H1 (cell line): ENCODE data around the gene BSND. TPM values are rescaled to one million over a fixed set of nuclear protein-coding genes. Genes with fewer than 3 reads are reported as not detected.

ENCODE experiments used
- CTCF ChIA-PET: fragments of 300-600 bp; sonication (Branson Sonifier 250); formaldehyde crosslinking; loops from one replicate; lab custom pipeline; 2021; ENCODE audit not compliant: partially characterized antibody; lab: Charles Lee
- POLR2A ChIA-PET: fragments of 300-600 bp; sonication (Branson Sonifier 250); formaldehyde crosslinking; loops from one replicate; lab custom pipeline; 2021; ENCODE audit warnings: inconsistent platforms; ENCODE audit not compliant: partially characterized antibody; lab: Charles Lee
- DNase-seq, 2 experiments: peaks; one replicate each; pipeline versions ENCODE4 v3.0.0 to v3.0.0-alpha.2; 2010 to 2022; ENCODE audit warnings: low spot score in 2 of 2, low read depth in 1 of 2, mixed read lengths in 1 of 2
- FAIRE-seq: peaks from 2 replicates; lab custom pipeline; 2011; peaks lifted over from hg19 to GRCh38; lab: Jason Lieb, UNC
- H2AFZ ChIP-seq: 2 replicates; pipeline ENCODE4 v1.8.1; 2012; ENCODE audit warnings: low read length, inconsistent platforms
- H2AK5ac ChIP-seq: 2 replicates; pipeline ENCODE4 v1.6.1; 2013; ENCODE audit warnings: low read depth, low read length
- H2BK120ac ChIP-seq: replicated peaks from 2 replicates; pipeline ENCODE3; 2013; ENCODE audit warnings: low read depth, low read length, inconsistent platforms
- H2BK12ac ChIP-seq: 2 replicates; pipeline ENCODE4 v1.6.1; 2013; ENCODE audit warnings: low read depth, low read length
- H2BK15ac ChIP-seq: 2 replicates; pipeline ENCODE4 v1.6.1; 2013; ENCODE audit warnings: low read length
- H2BK20ac ChIP-seq: 2 replicates; pipeline ENCODE4 v1.6.1; 2013; ENCODE audit warnings: low read length
- H2BK5ac ChIP-seq: 2 replicates; pipeline ENCODE4 v1.6.1; 2013; ENCODE audit warnings: low read depth, low read length
- H3K14ac ChIP-seq: 2 replicates; pipeline ENCODE4 v1.6.1; 2013; ENCODE audit warnings: inconsistent platforms; ENCODE audit not compliant: insufficient read length
- H3K18ac ChIP-seq: 2 replicates; pipeline ENCODE4 v1.6.1; 2013; ENCODE audit warnings: low read length; ENCODE audit errors: extremely low read depth
- H3K23ac ChIP-seq: 2 replicates; pipeline ENCODE4 v1.6.1; 2013; ENCODE audit warnings: inconsistent platforms; ENCODE audit not compliant: insufficient read length
- H3K23me2 ChIP-seq: 2 replicates; pipeline ENCODE4 v1.6.1; 2013; ENCODE audit warnings: low read depth, low read length
- H3K27ac ChIP-seq: 2 replicates; pipeline ENCODE4 v1.6.1; 2011; ENCODE audit warnings: low read depth, low read length, inconsistent platforms
- H3K27me3 ChIP-seq, 4 experiments: replicated peaks in 1 of 4; 1 replicate in 1 of 4; 2 replicates in 3 of 4; pipeline versions ENCODE4 v1.6.1 to v1.8.1; 2011 to 2013; ENCODE audit warnings: low read length in 3 of 4, mild to moderate bottlenecking in 3 of 4, inconsistent platforms in 2 of 4, mixed read lengths in 2 of 4, moderate library complexity in 1 of 4; ENCODE audit not compliant: control insufficient read depth in 3 of 4, insufficient read depth in 3 of 4; ENCODE audit errors: extremely low read depth in 1 of 4
- H3K36me3 ChIP-seq, 4 experiments: 2 replicates each; pipeline versions ENCODE4 v1.6.1 to v1.8.1; 2011 to 2013; ENCODE audit warnings: mild to moderate bottlenecking in 4 of 4, low read length in 3 of 4, moderate library complexity in 2 of 4, control low read depth in 1 of 4, inconsistent platforms in 1 of 4; ENCODE audit not compliant: insufficient read depth in 4 of 4, control insufficient read depth in 2 of 4
- H3K4ac ChIP-seq: replicated peaks from 2 replicates; pipeline ENCODE3; 2013; ENCODE audit warnings: low read length, low read depth, mixed read lengths, inconsistent platforms; ENCODE audit not compliant: insufficient read length
- H3K4me1 ChIP-seq, 4 experiments: replicated peaks in 1 of 4; 1 replicate in 1 of 4; 2 replicates in 3 of 4; pipeline versions ENCODE4 v1.6.1 to v1.8.1; 2011 to 2013; ENCODE audit warnings: low read length in 3 of 4, inconsistent platforms in 2 of 4, mixed read lengths in 1 of 4; ENCODE audit not compliant: insufficient read depth in 4 of 4, control insufficient read depth in 3 of 4
- H3K4me2 ChIP-seq, 2 experiments: 2 replicates each; pipeline versions ENCODE4 v1.6.1 to v1.8.1; 2011 to 2013; ENCODE audit warnings: low read depth in 2 of 2, low read length in 2 of 2, control low read depth in 1 of 2, inconsistent platforms in 1 of 2, mild to moderate bottlenecking in 1 of 2; ENCODE audit not compliant: insufficient read depth in 1 of 2
- H3K4me3 ChIP-seq, 4 experiments: fragments of 200-600, 300-600 bp in 1 of 4; sonication (generic), shearing (Covaris generic), sonication (Bioruptor Twin) in 1 of 4; 2 replicates each; pipeline versions ENCODE4 v1.5.1 to v1.8.1; 2011 to 2016; ENCODE audit warnings: low read length in 4 of 4, low read depth in 3 of 4, control low read depth in 2 of 4, inconsistent platforms in 2 of 4, mild to moderate bottlenecking in 2 of 4, mixed read lengths in 1 of 4, moderate library complexity in 1 of 4; ENCODE audit not compliant: insufficient read depth in 2 of 4; ENCODE audit errors: extremely low read depth in 1 of 4
- H3K56ac ChIP-seq: replicated peaks from 2 replicates; pipeline ENCODE3; 2013; ENCODE audit warnings: low read depth, mild to moderate bottlenecking, mixed read lengths, low read length, inconsistent platforms; ENCODE audit not compliant: insufficient read length
- H3K79me1 ChIP-seq: 2 replicates; pipeline ENCODE4 v1.6.1; 2013; ENCODE audit warnings: low read depth, low read length, control low read depth
- H3K79me2 ChIP-seq, 2 experiments: 2 replicates each; pipeline versions ENCODE4 v1.6.1 to v1.8.1; 2012 to 2013; ENCODE audit warnings: low read length in 2 of 2, mild to moderate bottlenecking in 2 of 2, inconsistent platforms in 1 of 2; ENCODE audit not compliant: insufficient read depth in 2 of 2, control insufficient read depth in 1 of 2
- H3K9ac ChIP-seq, 4 experiments: replicated peaks in 1 of 4; 1 replicate in 1 of 4; 2 replicates in 3 of 4; pipeline versions ENCODE4 v1.6.1 to v1.8.1; 2011 to 2013; ENCODE audit warnings: low read depth in 3 of 4, low read length in 3 of 4, control low read depth in 2 of 4, mild to moderate bottlenecking in 2 of 4, moderate library complexity in 2 of 4, inconsistent platforms in 1 of 4; ENCODE audit errors: extremely low read depth in 1 of 4
- H3K9me3 ChIP-seq, 2 experiments: 2 replicates each; pipeline versions ENCODE4 v1.6.1 to v1.8.1; 2012 to 2013; ENCODE audit warnings: mild to moderate bottlenecking in 2 of 2, moderate library complexity in 2 of 2, control low read depth in 1 of 2, inconsistent platforms in 1 of 2, low read depth in 1 of 2, low read length in 1 of 2, mixed read lengths in 1 of 2; ENCODE audit not compliant: insufficient read depth in 2 of 2
- H4K20me1 ChIP-seq, 2 experiments: replicated peaks in 1 of 2; 2 replicates each; pipeline versions ENCODE3 to v1.8.1; 2011 to 2013; ENCODE audit warnings: inconsistent platforms in 2 of 2, low read length in 2 of 2, mild to moderate bottlenecking in 1 of 2; ENCODE audit not compliant: insufficient read depth in 2 of 2, control insufficient read depth in 1 of 2
- H4K5ac ChIP-seq: 2 replicates; pipeline ENCODE4 v1.6.1; 2013; ENCODE audit warnings: low read length, low read depth, mixed read lengths, inconsistent platforms; ENCODE audit not compliant: insufficient read length
- H4K8ac ChIP-seq: 2 replicates; pipeline ENCODE4 v1.8.0; 2013; ENCODE audit warnings: mild to moderate bottlenecking, moderate library complexity, low read length, inconsistent platforms; ENCODE audit not compliant: insufficient read depth; ENCODE audit errors: extremely low read depth
- H4K91ac ChIP-seq: replicated peaks from 2 replicates; pipeline ENCODE3; 2013; ENCODE audit warnings: low read length, mixed read lengths, inconsistent platforms; ENCODE audit not compliant: insufficient read length
- BRCA1 ChIP-seq: IDR thresholded peaks from 2 replicates; pipeline ENCODE4 v1.6.1; 2012; ENCODE audit warnings: low read depth, low read length, improper control_type of control experiment
- CBX5 ChIP-seq: fragments of 300-800, 300-1000 bp; sonication (generic); IDR thresholded peaks from 2 replicates; pipeline ENCODE4 v1.7.1; 2016; ENCODE audit warnings: antibody characterized with exemption, low read length, low read depth
- JUND ChIP-seq: IDR thresholded peaks from 2 replicates; pipeline ENCODE4 v1.6.1; 2011; ENCODE audit warnings: mild to moderate bottlenecking, improper control_type of control experiment, low read length
- ZNF274 ChIP-seq: IDR thresholded peaks from 2 replicates; pipeline ENCODE4 v1.7.0; 2012; ENCODE audit warnings: low read length, borderline replicate concordance; ENCODE audit errors: extremely low read depth
- WGBS, 2 experiments: shearing (Covaris generic) in 1 of 2; methylation state at CpG; one replicate each; pipeline versions ENCODE4 v1.1.6 to v1.1.7; 2013 to 2015; ENCODE audit warnings: low lambda C conversion rate in 2 of 2, mixed read lengths in 2 of 2, inconsistent platforms in 1 of 2, low coverage in 1 of 2, missing lambda C conversion rate in 1 of 2; ENCODE audit not compliant: insufficient replicate concordance in 2 of 2, insufficient coverage in 1 of 2, insufficient read length in 1 of 2; ENCODE audit errors: extremely low coverage in 1 of 2, missing lambda C conversion rate in 1 of 2; 5-methylcytosine and 5-hydroxymethylcytosine counted together
- polyA plus RNA-seq, 7 experiments: library from polyadenylated mRNA; depleted of rRNA in 3 of 7; stranded (reverse) in 5 of 7; unstranded in 2 of 7; fragments of >200 nt in 5 of 7; fragments of 200-250 nt in 2 of 7; gene quantifications; 1 replicate in 5 of 7; 2 replicates in 1 of 7; 4 replicates in 1 of 7; pipeline versions ENCODE4 v1.2.1 to v1.2.3, GENCODE V29; 2011 to 2013; ENCODE audit warnings: missing spikeins in 2 of 7, mixed read lengths in 2 of 7
- total RNA-seq: library from RNA; stranded (reverse); fragmentation: NEBNext Ultra II Directional; extraction: Animal tissue kit (Norgen Biotek cat#: 25700); gene quantifications from 2 replicates; pipeline ENCODE4 v1.2.1, GENCODE V29; 2021

BSND gene
- total and polyA plus RNA-seq, 2 of the 8 experiments (the other 6 are each of a cell fraction or from before 2014, with no cell fraction given): 0.43 to 0.68 TPM

- no peaks in the 10 kb centered on the region; a peak in 1 of 4 replicates for H3K79me2 ChIP-seq
- DNase-seq (no peak), FAIRE-seq (no peak)
- no peak overlapping the region for H4K91ac ChIP-seq
- H2BK20ac ChIP-seq: no peak overlapping the region
- no peak overlapping the region for H3K4me2 ChIP-seq
- ChIA-PET POLR2A (no interaction called here), CTCF (interaction anchor here (0.9 to 8.7 kb wide), 11 partner anchors 9 to 69 kb away, joined by 3 to 62 read pairs (median 5); no protein-coding TSS in a partner anchor)
- peaks cover 6% of the 10 kb centered on the region; the same call in 1 of the 2 replicates for H3K23me2 ChIP-seq
- H2BK15ac ChIP-seq: no peak overlapping the region
- no peak overlapping the region for H2AK5ac ChIP-seq
- no peak overlapping the region for H3K4me3 ChIP-seq
- H3K27me3 ChIP-seq: peaks cover 0 to 11% (median 3%) of the 10 kb centered on the region in 4 experiments; a peak in 3 of 7 replicates
- no peak overlapping the region for H2BK5ac ChIP-seq
- no peak overlapping the region for H2BK12ac ChIP-seq
- H3K23ac ChIP-seq: no peak overlapping the region
- H3K56ac ChIP-seq: no peak overlapping the region
- H4K5ac ChIP-seq: no peak overlapping the region
- H3K9me3 ChIP-seq: peaks cover 0 to 8% of the 10 kb centered on the region in 2 experiments; a peak in 1 of 4 replicates
- no peak overlapping the region for H3K4ac ChIP-seq
- H2AFZ ChIP-seq: no peak overlapping the region
- no peak overlapping the region for H3K18ac ChIP-seq
- no peak overlapping the region for H3K9ac ChIP-seq
- no peaks in the 10 kb centered on the region for H3K36me3 ChIP-seq
- H2BK120ac ChIP-seq: no peak overlapping the region
- 87% methylated on average over 11 of the region's 12 CpGs; no CpG with 5 or more reads in 1 of the 2 experiments for WGBS, 2 experiments
- H3K27ac ChIP-seq: no peak overlapping the region
- no peak overlapping the region for H3K14ac ChIP-seq
- H3K4me1 ChIP-seq: peaks cover 0 to 12% (median 3%) of the 10 kb centered on the region in 4 experiments; a peak in 4 of 7 replicates
- peaks cover 0 to 4% of the 10 kb centered on the region in 2 experiments for H4K20me1 ChIP-seq
- no peaks in the 10 kb centered on the region for H3K79me1 ChIP-seq
- H4K8ac ChIP-seq: no peak overlapping the region
- TF ChIP-seq BRCA1 (no peak), CBX5 (no peak), JUND (no peak), ZNF274 (no peak)
Observed at GRCh38 chr1:55006931-55007330, 8.2 kb downstream of the BSND start.
